IMR-90 (cell line): ENCODE results near the gene CLIC3. TPM values are rescaled to one million over a fixed set of nuclear protein-coding genes. Genes with fewer than 3 reads are reported as not detected.

Experiments
- ATAC-seq: fragments of 200-7000 bp; cut with Tn5 transposase; 2 replicates; pipeline ENCODE4 v1.9.1; 2020; ENCODE audit warnings: low read depth, mild to moderate bottlenecking, moderate library complexity
- BruUV-seq: library from RNA; stranded (reverse); fragments of 400-500 nt; replicated peaks from 2 replicates; lab custom pipeline; 2021; lab: Mats Ljungman, UMichigan
- CTCF ChIA-PET: fragments of 300-600 bp; formaldehyde crosslinking; extraction: SDS; loops from one replicate; lab custom pipeline; 2021; ENCODE audit warnings: antibody characterized with exemption; lab: Yijun Ruan, JAX
- POLR2A ChIA-PET: fragments of 300-600 bp; sonication (Branson Sonifier 250); formaldehyde crosslinking; loops from one replicate; lab custom pipeline; 2022; ENCODE audit warnings: antibody characterized with exemption; ENCODE audit not compliant: unreplicated experiment; lab: Charles Lee
- DNase-seq: peaks from one replicate; pipeline ENCODE4 v3.0.0; 2013
- H2AFZ ChIP-seq: replicated peaks from 2 replicates; pipeline ENCODE3; 2013; ENCODE audit warnings: low read length, mild to moderate bottlenecking; ENCODE audit not compliant: poor library complexity
- H2AK5ac ChIP-seq: 2 replicates; pipeline ENCODE4 v1.6.1; 2013; ENCODE audit warnings: low read depth, low read length, inconsistent platforms
- H2AK9ac ChIP-seq: replicated peaks from 2 replicates; pipeline ENCODE3; 2013; ENCODE audit warnings: mild to moderate bottlenecking, low read depth, low read length, moderate library complexity; ENCODE audit not compliant: poor library complexity
- H2BK120ac ChIP-seq: 2 replicates; pipeline ENCODE4 v1.6.1; 2013; ENCODE audit warnings: low read depth, low read length, inconsistent platforms
- H2BK15ac ChIP-seq: 3 replicates; pipeline ENCODE4 v1.6.1; 2013; ENCODE audit warnings: low read depth, low read length, inconsistent platforms
- H2BK20ac ChIP-seq: 2 replicates; pipeline ENCODE4 v1.6.1; 2013; ENCODE audit warnings: low read depth, mild to moderate bottlenecking, inconsistent platforms, low read length, moderate library complexity
- H2BK5ac ChIP-seq: 2 replicates; pipeline ENCODE4 v1.6.1; 2013; ENCODE audit warnings: mild to moderate bottlenecking, low read depth, low read length, inconsistent platforms; ENCODE audit not compliant: poor library complexity, severe bottlenecking
- H3K14ac ChIP-seq: replicated peaks from 2 replicates; pipeline ENCODE4 v1.6.1; 2013; ENCODE audit warnings: low read depth, low read length, inconsistent platforms
- H3K18ac ChIP-seq: 2 replicates; pipeline ENCODE4 v1.6.1; 2013; ENCODE audit warnings: low read depth, low read length, control low read depth
- H3K23ac ChIP-seq: 2 replicates; pipeline ENCODE4 v1.6.1; 2013; ENCODE audit warnings: low read depth, low read length, inconsistent platforms
- H3K27ac ChIP-seq: 2 replicates; pipeline ENCODE4 v1.5.1; 2013; ENCODE audit warnings: mild to moderate bottlenecking, control low read depth, low read length; ENCODE audit not compliant: insufficient read depth
- H3K27me3 ChIP-seq: 2 replicates; pipeline ENCODE4 v1.6.1; 2013; ENCODE audit warnings: low read length; ENCODE audit not compliant: control insufficient read depth, insufficient read depth
- H3K36me3 ChIP-seq: 2 replicates; pipeline ENCODE4 v1.6.1; 2013; ENCODE audit warnings: low read length, mixed read lengths; ENCODE audit not compliant: control insufficient read depth, insufficient read depth
- H3K4ac ChIP-seq: 2 replicates; pipeline ENCODE4 v1.6.1; 2013; ENCODE audit warnings: low read depth, low read length, inconsistent platforms
- H3K4me1 ChIP-seq: 2 replicates; pipeline ENCODE4 v1.6.1; 2013; ENCODE audit warnings: low read length, mixed read lengths; ENCODE audit not compliant: control insufficient read depth, insufficient read depth
- H3K4me2 ChIP-seq: 2 replicates; pipeline ENCODE4 v1.6.1; 2013; ENCODE audit warnings: low read depth, mild to moderate bottlenecking, control low read depth, low read length, moderate library complexity
- H3K4me3 ChIP-seq: 2 replicates; pipeline ENCODE4 v1.5.1; 2013; ENCODE audit warnings: low read depth, mild to moderate bottlenecking, control low read depth, low read length, moderate library complexity; ENCODE audit not compliant: insufficient read depth
- H3K56ac ChIP-seq: 2 replicates; pipeline ENCODE4 v1.6.1; 2013; ENCODE audit warnings: low read length, inconsistent platforms; ENCODE audit not compliant: insufficient read depth; ENCODE audit errors: extremely low read depth
- H3K79me1 ChIP-seq, 2 experiments: 2 replicates each; pipeline ENCODE4 v1.6.1; 2013; ENCODE audit warnings: low read length in 2 of 2, inconsistent platforms in 1 of 2, low read depth in 1 of 2
- H3K9ac ChIP-seq: 2 replicates; pipeline ENCODE4 v1.6.1; 2013; ENCODE audit warnings: low read depth, low read length, control low read depth
- H3K9me1 ChIP-seq: 2 replicates; pipeline ENCODE4 v1.6.1; 2013; ENCODE audit warnings: low read length, inconsistent platforms; ENCODE audit not compliant: insufficient read depth
- H3K9me3 ChIP-seq: 2 replicates; pipeline ENCODE4 v1.6.1; 2013; ENCODE audit warnings: low read length; ENCODE audit not compliant: control insufficient read depth, insufficient read depth
- H4K20me1 ChIP-seq: 2 replicates; pipeline ENCODE4 v1.6.1; 2013; ENCODE audit warnings: low read length, inconsistent platforms; ENCODE audit not compliant: insufficient read depth
- H4K5ac ChIP-seq: 2 replicates; pipeline ENCODE4 v1.6.1; 2013; ENCODE audit warnings: mild to moderate bottlenecking, low read depth, low read length, control low read depth
- H4K8ac ChIP-seq, 2 experiments: 2 replicates each; pipeline ENCODE4 v1.6.1; 2013; ENCODE audit warnings: low read depth in 2 of 2, low read length in 2 of 2, control low read depth in 1 of 2, inconsistent platforms in 1 of 2
- H4K91ac ChIP-seq: 2 replicates; pipeline ENCODE4 v1.6.1; 2013; ENCODE audit warnings: low read depth, low read length, inconsistent platforms; ENCODE audit not compliant: insufficient read depth
- CEBPB ChIP-seq: IDR thresholded peaks from 2 replicates; pipeline ENCODE4 v1.6.1; 2012; ENCODE audit warnings: low read depth, low read length, improper control_type of control experiment
- ELK1 ChIP-seq: fragments of 150-350 bp; IDR thresholded peaks from 2 replicates; pipeline ENCODE4 v1.6.1; 2016; ENCODE audit warnings: low read depth, mild to moderate bottlenecking, low read length, moderate library complexity, borderline replicate concordance
- FOS ChIP-seq: fragments of 150-350 bp; IDR thresholded peaks from 2 replicates; pipeline ENCODE4 v1.6.1; 2016; ENCODE audit warnings: low read depth, low read length
- MAZ ChIP-seq: IDR thresholded peaks from 2 replicates; pipeline ENCODE4 v1.6.1; 2012; ENCODE audit warnings: low read depth, mild to moderate bottlenecking, low read length, improper control_type of control experiment, moderate library complexity, borderline replicate concordance
- NFE2L2 ChIP-seq: fragments of 150-350 bp; IDR thresholded peaks from 2 replicates; pipeline ENCODE4 v1.6.1; 2016; ENCODE audit warnings: low read depth, mild to moderate bottlenecking, low read length
- RAD21 ChIP-seq: IDR thresholded peaks from 2 replicates; pipeline ENCODE4 v1.6.1; 2012; ENCODE audit warnings: low read length, improper control_type of control experiment
- RCOR1 ChIP-seq: IDR thresholded peaks from 2 replicates; pipeline ENCODE4 v1.6.1; 2012; ENCODE audit warnings: mild to moderate bottlenecking, low read length, improper control_type of control experiment; ENCODE audit not compliant: insufficient replicate concordance
- SMC3 ChIP-seq: fragments of 150-350 bp; IDR thresholded peaks from 2 replicates; pipeline ENCODE4 v1.6.1; 2016; ENCODE audit warnings: low read depth, mild to moderate bottlenecking, antibody characterized with exemption, low read length, moderate library complexity
- WGBS, 2 experiments: methylation state at CpG; one replicate each; pipeline versions ENCODE4 v1.1.5 to v1.1.7; 2013; ENCODE audit warnings: missing lambda C conversion rate in 2 of 2; ENCODE audit not compliant: insufficient read length in 1 of 2; ENCODE audit errors: extremely low coverage in 2 of 2; 5-methylcytosine and 5-hydroxymethylcytosine counted together
- dilution Hi-C: fragments of 300-500 bp; cut with HindIII; formaldehyde crosslinking; loops from one replicate; pipeline ENCODE4 v1.14.3; 2018; ENCODE audit warnings: low sequenced_read_pairs; ENCODE audit not compliant: unreplicated experiment
- in situ Hi-C: fragments of 300-500 bp; cut with MboI; formaldehyde crosslinking; loops from 3 replicates; pipeline ENCODE4 v1.14.3; 2019; ENCODE audit warnings: low sequenced_read_pairs, inconsistent platforms, mixed read lengths
- intact Hi-C: fragments of 100-400 bp; cut with micrococcal nuclease; formaldehyde crosslinking; loops from 2 replicates; pipeline ENCODE4 v1.10.0; 2022
- polyA plus RNA-seq, 3 experiments: library from polyadenylated mRNA; depleted of rRNA; stranded (reverse); fragments of >200 nt; gene quantifications; 2 replicates each; pipeline ENCODE4 v1.2.3, GENCODE V29; 2012; ENCODE audit warnings: low replicate concordance in 1 of 3
- total RNA-seq: library from RNA; depleted of rRNA; stranded (reverse); fragments of >200 nt; gene quantifications from 2 replicates; pipeline ENCODE4 v1.2.3, GENCODE V29; 2012

Gene CLIC3
- total and polyA plus RNA-seq, 2 of the 4 experiments (the other 2 are of a cell fraction): 0.18 to 1.7 TPM

GRCh38 chr9:136951541-136952320 is 44.6 kb downstream of the CLIC3 start, which contains the start of gene LCN12:
Gene LCN12 (plus strand): TSS chr9:136952273. CDS start chr9:136952328, 55 bp downstream.
- Histone ChIP-seq H4K8ac (no peak within 1 kb of the TSS), H2BK15ac (no peak within 1 kb of the TSS), H3K36me3 (no peaks in the 10 kb centered on the region), H2BK20ac (no peak within 1 kb of the TSS), H2BK120ac (no peak within 1 kb of the TSS), H4K5ac (no peak within 1 kb of the TSS), H3K27me3 (peaks cover 13% of the 10 kb centered on the region; the same call in 1 of the 2 replicates), H4K20me1 (no peaks in the 10 kb centered on the region), H3K9ac (no peak within 1 kb of the TSS), H3K9me3 (peaks cover 3% of the 10 kb centered on the region), H2AK9ac (peak within 1 kb of the TSS; percentile 91), H3K18ac (no peak within 1 kb of the TSS), H3K56ac (no peak within 1 kb of the TSS), H3K23ac (no peak within 1 kb of the TSS), H3K4ac (no peak within 1 kb of the TSS), H3K9me1 (no peaks in the 10 kb centered on the region), H2AK5ac (no peak within 1 kb of the TSS), H3K27ac (no peak within 1 kb of the TSS), H3K79me1 (no peaks in the 10 kb centered on the region), H3K4me3 (no peak within 1 kb of the TSS), H3K4me2 (no peak within 1 kb of the TSS), H2BK5ac (no peak within 1 kb of the TSS), H3K4me1 (no peaks in the 10 kb centered on the region; the same call in 1 of the 2 replicates), H3K14ac (no peak within 1 kb of the TSS), H4K91ac (no peak within 1 kb of the TSS), H2AFZ (no peak within 1 kb of the TSS)
- no TSS peak for BruUV-seq
- intact Hi-C loops: no loop called here
- ChIA-PET CTCF (no interaction called here), POLR2A (no interaction called here)
- in situ Hi-C loops: no loop called here
- dilution Hi-C loops: no loop called here
- WGBS, 2 experiments: 75% methylated on average over 2 of the region's 14 CpGs; no CpG with 5 or more reads in 1 of the 2 experiments
- DNase-seq (no peak), ATAC-seq (no peak)
- TF ChIP-seq CEBPB (no peak), FOS (no peak), MAZ (no peak), ELK1 (no peak), NFE2L2 (no peak), RAD21 (no peak), SMC3 (no peak), RCOR1 (no peak)
